ENCODE results near the gene TYW1B.
"Not testable (repeated sequence)": the region's sequence is repeated elsewhere in the genome, so short reads cannot be mapped to it uniquely, and the experiment has no call there.

Gene TYW1B

GRCh38 chr7:72696643-72697042, 131.4 kb downstream of the TYW1B start:
- DNase-seq = not testable (repeated sequence)

DNA sequence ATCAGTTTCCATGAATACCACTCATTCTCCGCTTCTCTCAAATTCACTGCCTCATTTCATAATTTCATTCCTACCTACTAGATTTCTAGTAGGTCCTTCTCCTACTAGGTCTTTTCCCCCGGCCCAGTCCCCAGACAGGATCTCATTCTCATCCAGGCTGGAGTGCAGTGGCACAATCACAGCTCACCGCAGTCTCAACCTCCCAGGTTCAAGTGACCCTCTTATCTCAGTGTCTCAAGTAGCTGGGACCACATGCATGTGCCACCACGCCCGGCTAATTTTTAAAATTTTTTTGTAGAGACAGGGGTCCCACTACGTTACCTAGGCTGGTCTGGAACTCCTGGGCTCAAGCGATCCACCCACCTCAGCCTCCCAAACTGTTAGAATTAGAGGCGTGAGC, 132.5 kb downstream of the TYW1B start:
- DNase-seq = not testable (repeated sequence)

DNA sequence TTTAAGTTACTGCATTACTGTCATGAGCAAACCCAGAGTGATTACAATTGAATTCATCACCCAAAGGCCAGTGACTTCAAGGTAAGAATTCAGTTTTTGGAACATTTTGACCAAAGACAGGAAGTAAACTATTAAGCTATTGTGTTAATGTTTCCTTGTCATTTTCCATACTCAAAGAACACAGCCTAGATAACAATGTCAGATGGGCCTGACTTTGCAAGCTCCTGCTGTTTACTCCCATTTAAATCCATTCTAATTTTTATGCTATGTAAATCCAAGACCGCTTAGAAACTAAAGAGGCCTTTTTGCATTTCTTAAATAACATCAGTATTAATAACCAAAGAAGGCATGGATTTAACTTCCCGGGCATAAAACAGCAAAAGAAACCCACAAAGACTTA, 136.6 kb downstream of the TYW1B start:
- not testable (repeated sequence) for DNase-seq

- DNase-seq = not testable (repeated sequence)
Measured at GRCh38 chr7:72690177-72690576, 137.8 kb downstream of the TYW1B start.

GRCh38 chr7:72689344-72689743, 138.7 kb downstream of the TYW1B start:
- DNase-seq = not testable (repeated sequence)

DNA sequence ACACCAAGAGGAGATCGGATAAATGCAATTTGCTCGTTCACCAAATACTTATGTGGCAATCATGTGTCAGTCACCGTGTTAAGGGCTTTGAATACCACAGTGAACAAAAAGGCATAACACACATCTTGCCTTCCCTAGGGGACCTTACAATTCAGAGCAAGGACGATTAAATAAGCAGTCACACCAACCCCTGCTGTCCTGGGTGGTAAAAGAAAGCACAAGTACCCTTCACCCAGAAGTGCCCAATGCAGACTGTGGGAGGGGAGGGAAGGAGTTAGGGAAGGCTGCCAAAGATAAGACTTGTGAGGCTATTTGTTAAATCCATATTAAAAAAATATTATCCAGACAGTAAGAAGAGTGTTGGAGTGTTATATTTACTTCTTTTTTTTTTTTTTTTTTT, 146.8 kb downstream of the TYW1B start:
- not testable (repeated sequence) for DNase-seq

- not testable (repeated sequence) for DNase-seq
Measured at GRCh38 chr7:72676880-72677279, 151.1 kb downstream of the TYW1B start.

DNA sequence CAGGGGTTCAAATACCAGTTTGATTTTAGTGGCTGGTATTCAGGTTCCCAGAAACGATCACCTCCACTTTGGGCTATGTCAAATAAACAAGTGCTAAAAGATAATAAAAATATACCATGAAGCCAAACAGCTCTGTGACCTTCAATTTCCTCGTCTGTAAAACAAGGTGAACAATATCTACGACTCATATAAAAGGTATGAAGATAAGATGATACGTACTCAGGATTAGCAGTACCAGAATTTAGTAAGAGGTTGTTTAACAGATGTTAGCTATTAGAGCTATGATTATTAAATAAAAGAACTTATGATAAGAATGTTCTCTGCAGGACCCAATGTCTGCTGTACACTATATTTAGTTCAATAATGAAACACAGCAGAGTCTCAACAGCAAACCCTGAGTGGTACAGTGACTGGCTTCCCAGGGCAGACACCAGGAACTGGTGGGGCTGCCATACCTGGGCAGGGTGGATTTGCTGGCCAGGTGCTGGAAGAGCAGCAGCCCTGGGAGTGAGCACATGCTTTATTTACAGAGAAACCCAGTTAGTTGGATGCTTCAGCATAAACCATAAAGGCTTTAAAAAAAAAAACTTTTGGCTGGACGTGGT, 151.8 kb downstream of the TYW1B start:
- DNase-seq = not testable (repeated sequence)

DNA sequence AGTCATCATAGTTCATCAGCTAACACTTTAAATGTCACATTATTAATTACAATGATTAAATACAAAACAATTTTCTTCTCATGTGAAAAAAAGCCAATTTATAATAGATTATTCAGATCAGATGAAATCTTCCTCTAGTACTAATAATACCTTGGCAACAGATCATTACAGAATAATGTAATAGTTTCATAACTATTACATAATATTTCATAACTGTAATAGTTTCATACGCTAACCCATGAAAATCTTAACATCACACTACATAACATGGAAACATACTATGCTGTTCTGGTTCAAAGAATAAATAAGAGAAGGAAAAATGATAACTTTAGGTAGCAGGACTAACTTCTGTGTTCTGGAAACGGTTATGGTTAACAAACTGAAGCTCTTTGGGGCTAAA, 152.3 kb downstream of the TYW1B start:
- DNase-seq = not testable (repeated sequence)

DNA sequence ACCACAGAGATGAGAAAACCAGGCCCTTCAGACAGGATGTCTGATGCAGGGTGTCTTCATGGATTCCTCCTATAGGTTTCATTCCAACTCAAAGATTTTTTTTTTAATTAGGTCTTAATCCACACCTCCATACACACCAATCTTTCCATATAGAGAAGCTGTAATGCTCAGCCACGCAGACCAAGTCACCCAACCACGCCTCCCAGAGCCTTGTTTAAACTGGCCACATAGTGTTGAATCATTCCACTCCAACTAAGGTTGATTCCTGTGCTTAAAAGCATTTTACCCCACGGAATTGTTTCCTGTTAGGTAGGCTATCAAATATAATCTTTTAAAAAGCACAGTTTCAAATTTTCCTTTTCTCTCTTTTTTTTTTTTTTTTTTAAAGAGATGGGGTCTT, 153.6 kb downstream of the TYW1B start:
- DNase-seq = no peak

- DNase-seq = not testable (repeated sequence)
Measured at GRCh38 chr7:72670850-72671249, 157.2 kb downstream of the TYW1B start.

DNA sequence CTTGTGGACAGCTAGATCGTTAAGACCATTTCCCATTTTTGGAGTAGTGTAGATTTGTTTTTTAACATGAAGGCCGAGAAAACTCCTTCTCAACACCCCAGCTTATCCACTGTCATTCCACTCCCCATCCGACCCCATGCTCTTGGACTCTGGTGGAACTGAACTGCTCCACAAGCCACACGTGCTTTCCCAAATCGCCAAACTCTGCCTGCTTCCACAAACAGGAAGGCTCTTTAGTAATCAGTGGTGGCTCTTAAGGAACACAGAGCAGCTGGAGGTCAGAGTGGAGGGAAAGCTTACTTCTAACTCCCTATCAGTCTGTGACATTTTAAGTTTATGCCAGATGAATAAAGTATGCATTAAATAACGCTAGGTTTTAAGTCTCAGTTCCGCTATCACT, 159.6 kb downstream of the TYW1B start:
- not testable (repeated sequence) for DNase-seq

DNA sequence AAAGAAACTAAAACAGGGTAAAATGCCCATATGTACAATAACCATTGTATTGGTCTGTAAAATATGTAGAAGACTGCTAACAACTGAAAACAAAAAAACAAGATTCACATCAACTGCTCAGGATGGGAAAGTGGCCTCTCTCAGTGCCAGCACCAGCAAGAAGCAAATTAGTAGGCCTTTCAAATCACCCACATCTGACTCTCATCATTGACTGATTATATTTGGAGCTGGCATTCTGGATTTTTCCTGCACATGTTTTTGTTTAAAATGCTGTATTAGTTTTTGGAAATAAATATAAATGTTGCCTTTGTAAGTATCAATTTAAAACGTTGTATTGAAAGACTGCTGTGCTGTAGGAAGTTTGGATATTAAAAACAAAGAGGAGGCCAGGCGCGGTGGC, 161.0 kb downstream of the TYW1B start:
- DNase-seq = not testable (repeated sequence)

- DNase-seq = not testable (repeated sequence)
Measured at GRCh38 chr7:72648574-72648973, 179.4 kb downstream of the TYW1B start.

DNA sequence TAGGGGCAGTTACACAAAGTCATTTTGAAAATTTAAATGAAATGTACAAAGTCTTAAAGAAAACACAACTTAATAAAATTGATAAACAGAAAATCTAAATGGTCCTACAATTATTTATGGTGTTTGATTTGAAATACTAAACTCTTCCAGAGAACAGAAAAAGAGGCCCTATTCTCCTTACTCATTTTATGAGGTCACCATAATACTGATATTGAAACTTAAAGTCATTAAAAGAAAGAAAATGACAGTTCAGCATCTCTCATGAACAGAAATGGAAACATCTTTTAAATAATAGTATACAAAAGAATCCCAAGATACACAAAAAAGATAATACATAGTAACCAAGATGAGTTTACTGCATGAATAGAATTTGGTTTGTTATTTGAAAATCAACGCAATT, 184.3 kb downstream of the TYW1B start:
- DNase-seq = not testable (repeated sequence)

GRCh38 chr7:72641485-72642248, 186.3 kb downstream of the TYW1B start:
- not testable (repeated sequence) for DNase-seq

DNA sequence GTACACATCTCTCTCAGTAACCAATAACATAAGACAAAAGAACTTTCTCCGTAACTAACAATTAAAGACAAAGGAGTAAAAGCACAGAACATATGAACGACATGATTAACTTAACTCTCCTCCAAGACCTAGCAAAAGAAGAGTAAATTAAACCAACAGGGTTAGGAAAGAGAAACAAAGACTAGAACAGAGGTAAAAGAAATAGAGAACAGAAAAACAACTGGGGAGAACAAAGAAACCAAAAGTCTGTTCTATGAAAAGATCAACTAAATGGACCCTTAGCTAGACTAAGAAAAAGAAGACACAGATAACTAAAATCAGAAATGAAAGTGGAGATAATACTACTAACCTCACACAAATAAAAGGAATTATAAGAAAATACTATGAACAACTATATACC, 187.3 kb downstream of the TYW1B start:
- DNase-seq = not testable (repeated sequence)

GRCh38 chr7:72635273-72635908, 192.6 kb downstream of the TYW1B start:
- not testable (repeated sequence) for DNase-seq

DNA sequence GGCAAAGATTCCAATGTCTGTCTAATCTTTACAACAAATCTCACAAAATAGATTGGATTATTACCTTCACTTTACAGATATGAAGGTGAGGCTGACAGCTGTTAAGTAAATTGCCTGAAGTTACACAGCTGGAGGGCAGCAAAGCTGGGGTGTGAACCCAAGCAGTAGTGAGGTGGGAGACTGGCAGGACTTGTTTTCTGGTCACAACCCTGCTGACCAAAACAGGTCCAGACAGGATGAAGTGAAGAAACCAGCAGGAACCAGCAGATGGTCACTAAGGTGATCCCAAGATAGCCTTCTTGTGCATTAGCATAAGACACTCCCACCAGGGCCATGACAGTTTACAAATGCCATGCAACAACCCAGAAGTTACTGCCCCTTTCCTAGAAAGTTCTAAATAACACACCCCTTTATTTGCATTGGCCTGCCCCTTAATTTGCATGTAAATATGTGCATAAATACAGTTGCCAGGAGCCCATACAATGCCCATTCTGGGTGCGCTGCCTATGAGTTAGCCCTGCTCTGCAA, 195.2 kb downstream of the TYW1B start:
- DNase-seq = peak; percentile 41

GRCh38 chr7:72628375-72628774, 199.6 kb downstream of the TYW1B start:
- not testable (repeated sequence) for DNase-seq

GRCh38 chr7:72626428-72627011, 201.5 kb downstream of the TYW1B start:
- not testable (repeated sequence) for DNase-seq

GRCh38 chr7:72625721-72626423, 202.1 kb downstream of the TYW1B start:
- not testable (repeated sequence) for DNase-seq

GRCh38 chr7:72622532-72622931, 205.5 kb downstream of the TYW1B start:
- DNase-seq = no peak

Data from NCI-H1694 treated with DMSO at 0.1 percent for 48 hours (cell line).